ENCODE results near the gene IKZF1.

GRCh38 chr7:50400114-50400513 lies 95.6 kb downstream of the IKZF1 start:
- TF ChIP-seq CTCF (IDR thresholded peaks at IDR 0.05) (no peak), POLR2AphosphoS5 (IDR thresholded peaks at IDR 0.05) (no peak), POLR2A (IDR thresholded peaks at IDR 0.05) (no peak), EP300 (IDR thresholded peaks at IDR 0.05) (no peak)
